Liver (tissue), 9 donors: ENCODE data around the gene SFT2D1. TPM values are rescaled to one million over a fixed set of nuclear protein-coding genes. Genes with fewer than 3 reads are reported as not detected.

ENCODE experiments used
- DNase-seq: peaks from one replicate; pipeline ENCODE4 v3.0.0-alpha.2; 2017; ENCODE audit warnings: low spot score
- H3K27ac ChIP-seq, 2 donors: one replicate each; pipeline ENCODE4 v1.7.0; 2013; ENCODE audit warnings: inconsistent platforms in 2 of 2, low read length in 2 of 2, control low read depth in 1 of 2, low read depth in 1 of 2, mild to moderate bottlenecking in 1 of 2
- H3K27me3 ChIP-seq, 4 donors: one replicate each; pipeline versions ENCODE4 v1.6.1 to v1.7.0; 2013; ENCODE audit warnings: low read length in 3 of 4, inconsistent platforms in 1 of 4, mild to moderate bottlenecking in 1 of 4, moderate library complexity in 1 of 4; ENCODE audit not compliant: control insufficient read depth in 4 of 4, insufficient read depth in 4 of 4
- H3K36me3 ChIP-seq, 4 donors: one replicate each; pipeline versions ENCODE4 v1.6.1 to v1.7.0; 2013; ENCODE audit warnings: low read length in 3 of 4, mild to moderate bottlenecking in 3 of 4, low read depth in 1 of 4, moderate library complexity in 1 of 4; ENCODE audit not compliant: control insufficient read depth in 4 of 4, insufficient read depth in 3 of 4
- H3K4me1 ChIP-seq, 4 donors: one replicate each; pipeline versions ENCODE4 v1.6.1 to v1.7.0; 2013; ENCODE audit warnings: low read length in 3 of 4, mild to moderate bottlenecking in 3 of 4, moderate library complexity in 1 of 4; ENCODE audit not compliant: control insufficient read depth in 4 of 4, insufficient read depth in 4 of 4
- H3K4me3 ChIP-seq, 3 donors: one replicate each; pipeline versions ENCODE4 v1.6.1 to v1.7.0; 2013; ENCODE audit warnings: low read length in 3 of 3, control low read depth in 1 of 3, low read depth in 1 of 3, mild to moderate bottlenecking in 1 of 3
- H3K9ac ChIP-seq, 2 donors: one replicate each; pipeline ENCODE4 v1.7.0; 2013; ENCODE audit warnings: low read length in 2 of 2, mild to moderate bottlenecking in 2 of 2, moderate library complexity in 2 of 2, control low read depth in 1 of 2, low read depth in 1 of 2
- H3K9me3 ChIP-seq, 4 donors: one replicate each; pipeline versions ENCODE4 v1.6.1 to v1.7.0; 2013; ENCODE audit warnings: low read length in 3 of 4; ENCODE audit not compliant: control insufficient read depth in 4 of 4
- ATF3 ChIP-seq: IDR thresholded peaks from 2 replicates; pipeline ENCODE4 v1.6.1; 2016; ENCODE audit warnings: antibody characterized with exemption
- CTCF ChIP-seq: fragments of 150-350 bp; IDR thresholded peaks from 2 replicates; pipeline ENCODE4 v1.5.1; 2017; ENCODE audit warnings: improper control_type of control experiment, low read depth, low read length; ENCODE audit not compliant: missing input control
- EGR1 ChIP-seq, 2 donors: IDR thresholded peaks; 2 replicates each; pipeline ENCODE4 v1.6.1; 2016 to 2018; ENCODE audit warnings: antibody characterized with exemption in 2 of 2, low read depth in 2 of 2
- FOXA1 ChIP-seq: IDR thresholded peaks from 2 replicates; pipeline ENCODE4 v1.6.1; 2016; ENCODE audit warnings: antibody characterized with exemption
- FOXA2 ChIP-seq: IDR thresholded peaks from 2 replicates; pipeline ENCODE4 v1.6.1; 2016; ENCODE audit warnings: antibody characterized with exemption
- GABPA ChIP-seq, 2 donors: IDR thresholded peaks in 1 of 2; conservative IDR thresholded peaks in 1 of 2; 2 replicates each; pipeline ENCODE4 v1.6.1; 2016; ENCODE audit warnings: antibody characterized with exemption in 2 of 2, mild to moderate bottlenecking in 1 of 2, moderate library complexity in 1 of 2
- HNF4A ChIP-seq, 2 donors: conservative IDR thresholded peaks; 2 replicates each; pipeline ENCODE4 v1.6.1; 2016; ENCODE audit warnings: antibody characterized with exemption in 2 of 2, mild to moderate bottlenecking in 2 of 2
- HNF4G ChIP-seq: IDR thresholded peaks from 2 replicates; pipeline ENCODE4 v1.6.1; 2016; ENCODE audit warnings: antibody characterized with exemption
- JUND ChIP-seq, 2 donors: IDR thresholded peaks; 2 replicates each; pipeline ENCODE4 v1.6.1; 2016; ENCODE audit warnings: antibody characterized with exemption in 2 of 2
- MAX ChIP-seq: IDR thresholded peaks from 2 replicates; pipeline ENCODE4 v1.6.1; 2016; ENCODE audit warnings: antibody characterized with exemption
- NR2F2 ChIP-seq: IDR thresholded peaks from 2 replicates; pipeline ENCODE4 v1.6.1; 2016; ENCODE audit warnings: antibody characterized with exemption
- RAD21 ChIP-seq, 2 donors: IDR thresholded peaks; 2 replicates each; pipeline ENCODE4 v1.6.1; 2016; ENCODE audit warnings: antibody characterized with exemption in 2 of 2, mild to moderate bottlenecking in 2 of 2
- REST ChIP-seq: IDR thresholded peaks from 2 replicates; pipeline ENCODE4 v1.6.1; 2016; ENCODE audit warnings: antibody characterized with exemption, mild to moderate bottlenecking
- RXRA ChIP-seq, 2 donors: IDR thresholded peaks; 2 replicates each; pipeline ENCODE4 v1.6.1; 2017 to 2018; ENCODE audit warnings: antibody characterized with exemption in 2 of 2, mild to moderate bottlenecking in 1 of 2
- SP1 ChIP-seq: IDR thresholded peaks from 2 replicates; pipeline ENCODE4 v1.6.1; 2018; ENCODE audit warnings: antibody characterized with exemption, mild to moderate bottlenecking
- TAF1 ChIP-seq: conservative IDR thresholded peaks from 2 replicates; pipeline ENCODE4 v1.6.1; 2016; ENCODE audit warnings: antibody characterized with exemption, mild to moderate bottlenecking
- YY1 ChIP-seq: IDR thresholded peaks from 2 replicates; pipeline ENCODE4 v1.6.1; 2016; ENCODE audit warnings: antibody characterized with exemption, mild to moderate bottlenecking
- ZBTB33 ChIP-seq: IDR thresholded peaks from 2 replicates; pipeline ENCODE4 v1.6.1; 2016; ENCODE audit warnings: antibody characterized with exemption
- WGBS: extraction: QIAGEN DNeasy Blood & Tissue Kit; methylation state at CpG from one replicate; pipeline ENCODE4 v1.1.7; 2013; 5-methylcytosine and 5-hydroxymethylcytosine counted together
- polyA plus RNA-seq, 2 donors: library from polyadenylated mRNA; stranded (reverse) in 1 of 2; unstranded in 1 of 2; fragments of 200-250 nt in 1 of 2; fragments of >200 nt in 1 of 2; fragmentation: Nextera tagmentation in 1 of 2; extraction: Ambion mirVana in 1 of 2; gene quantifications; one replicate each; pipeline versions ENCODE4 v1.2.1 to v1.2.3, GENCODE V29; 2013 to 2015
- total RNA-seq, 2 donors: library from RNA; depleted of rRNA; stranded (reverse); fragments of >200 nt; gene quantifications; one replicate each; pipeline ENCODE4 v1.2.3, GENCODE V29; 2014
- donor health status: healthy.
- donor health status: healthy.
- donor health status: healthy.
- donor health status: healthy.
- donor health status: healthy.

Gene SFT2D1
- total and polyA plus RNA-seq, 4 donors: 9.5 to 16.6 (median 15.2) TPM

- H3K4me3 ChIP-seq: no peak overlapping the region
- H3K4me1 ChIP-seq: peaks cover 0 to 12% (median 5%) of the 10 kb centered on the region in 4 donors
- H3K36me3 ChIP-seq: peaks cover 0 to 17% (median 14%) of the 10 kb centered on the region in 4 donors
- TF ChIP-seq MAX (no peak), HNF4G (no peak), NR2F2 (no peak), CTCF (no peak), FOXA1 (no peak), SP1 (no peak), RAD21 (IDR thresholded peaks at IDR 0.05) (no peak), RXRA (IDR thresholded peaks at IDR 0.05) (no peak), HNF4A (conservative IDR thresholded peaks at IDR 0.05) (no peak), TAF1 (no peak), REST (no peak), GABPA (IDR thresholded peaks at IDR 0.05 in 1 of 2, conservative IDR thresholded peaks at IDR 0.05 in 1 of 2) (no peak), EGR1 (IDR thresholded peaks at IDR 0.05; ENCODE audit: low read depth in 2 of 2) (no peak), JUND (IDR thresholded peaks at IDR 0.05) (no peak), FOXA2 (no peak), ZBTB33 (no peak), ATF3 (no peak), YY1 (no peak)
- no peak overlapping the region for H3K9ac ChIP-seq
- DNase-seq: no peak
- H3K27me3 ChIP-seq: no peaks in the 10 kb centered on the region
- H3K9me3 ChIP-seq: no peaks in the 10 kb centered on the region
- 86% methylated on average over 23 of the region's 23 CpGs for WGBS
- H3K27ac ChIP-seq: no peak overlapping the region
Measured at GRCh38 chr6:166333172-166333995, 9.0 kb downstream of the SFT2D1 start.
